SU-DHL-6 (cell line): Measurements from ENCODE around the gene ZBTB16.

Experiments
- H2AFZ ChIP-seq: fragments of 200-600 bp; sonication (generic); 2 replicates; pipeline ENCODE4 v1.6.1; 2014; ENCODE audit warnings: low read depth, mild to moderate bottlenecking, moderate library complexity, mixed read lengths, antibody characterized with exemption, low read length; ENCODE audit not compliant: severe bottlenecking
- H3F3A ChIP-seq: fragments of 200-600 bp; shearing (Covaris generic); 2 replicates; pipeline ENCODE4 v1.6.0; 2016; ENCODE audit warnings: antibody characterized with exemption, mild to moderate bottlenecking; ENCODE audit not compliant: insufficient read depth
- H3K27ac ChIP-seq: fragments of 200-600 bp; sonication (generic); 2 replicates; pipeline ENCODE4 v1.5.1; 2016; ENCODE audit warnings: low read depth, mild to moderate bottlenecking, low read length, moderate library complexity, mixed read lengths
- H3K27me3 ChIP-seq: fragments of 200-600 bp; sonication (generic), shearing (Covaris generic); 2 replicates; pipeline ENCODE4 v1.6.0; 2014; ENCODE audit warnings: mild to moderate bottlenecking, low read length
- H3K36me3 ChIP-seq: fragments of 200-600 bp; sonication (generic); 2 replicates; pipeline ENCODE4 v1.6.1; 2014; ENCODE audit warnings: mild to moderate bottlenecking, low read length, mixed read lengths
- H3K4me2 ChIP-seq: fragments of 300-600, 200-600 bp; shearing (Covaris generic), sonication (generic); 2 replicates; pipeline ENCODE4 v1.6.0; 2014; ENCODE audit warnings: low read length, low read depth, mild to moderate bottlenecking; ENCODE audit not compliant: poor library complexity, severe bottlenecking
- H3K4me3 ChIP-seq: fragments of 200-600 bp; sonication (generic); 2 replicates; pipeline ENCODE4 v1.5.1; 2014; ENCODE audit warnings: antibody characterized with exemption, low read length, mild to moderate bottlenecking, mixed read lengths; ENCODE audit not compliant: insufficient read depth, poor library complexity, severe bottlenecking
- H3K79me2 ChIP-seq: fragments of 200-600 bp; sonication (generic); 2 replicates; pipeline ENCODE4 v1.6.1; 2014; ENCODE audit warnings: mild to moderate bottlenecking, low read length, moderate library complexity; ENCODE audit not compliant: insufficient read depth
- H3K9ac ChIP-seq: fragments of 200-600 bp; sonication (generic); 2 replicates; pipeline ENCODE4 v1.7.0; 2014; ENCODE audit warnings: mild to moderate bottlenecking, low read length
- H3K9me2 ChIP-seq: fragments of 200-600 bp; sonication (generic); replicated peaks from 2 replicates; pipeline ENCODE4 v1.6.1; 2014; ENCODE audit warnings: low read length; ENCODE audit not compliant: insufficient read depth
- H3K9me3 ChIP-seq: fragments of 200-600 bp; sonication (generic); 2 replicates; pipeline ENCODE4 v1.6.1; 2014; ENCODE audit warnings: low read length, mixed read lengths; ENCODE audit not compliant: insufficient read depth
- H4K20me1 ChIP-seq: fragments of 200-600 bp; sonication (generic); 2 replicates; pipeline ENCODE4 v1.6.1; 2014; ENCODE audit warnings: low read depth, mild to moderate bottlenecking, antibody characterized with exemption, low read length, moderate library complexity, mixed read lengths
- EZH2phosphoT487 ChIP-seq: fragments of 200-600 bp; sonication (generic), shearing (Covaris generic); conservative IDR thresholded peaks from 2 replicates; pipeline ENCODE4 v1.6.1; 2018; ENCODE audit warnings: mild to moderate bottlenecking, antibody characterized with exemption, low read length, moderate library complexity, mixed read lengths
- TF ChIP-seq, protein P1 (sequence below): fragments of 200-600 bp; sonication (generic); IDR thresholded peaks from one replicate; pipeline ENCODE4 v1.5.1; 2017; ENCODE audit warnings: antibody characterized with exemption, mild to moderate bottlenecking, low read length, moderate library complexity; ENCODE audit not compliant: insufficient read depth, poor library complexity, severe bottlenecking

The ZBTB16 gene

DNA sequence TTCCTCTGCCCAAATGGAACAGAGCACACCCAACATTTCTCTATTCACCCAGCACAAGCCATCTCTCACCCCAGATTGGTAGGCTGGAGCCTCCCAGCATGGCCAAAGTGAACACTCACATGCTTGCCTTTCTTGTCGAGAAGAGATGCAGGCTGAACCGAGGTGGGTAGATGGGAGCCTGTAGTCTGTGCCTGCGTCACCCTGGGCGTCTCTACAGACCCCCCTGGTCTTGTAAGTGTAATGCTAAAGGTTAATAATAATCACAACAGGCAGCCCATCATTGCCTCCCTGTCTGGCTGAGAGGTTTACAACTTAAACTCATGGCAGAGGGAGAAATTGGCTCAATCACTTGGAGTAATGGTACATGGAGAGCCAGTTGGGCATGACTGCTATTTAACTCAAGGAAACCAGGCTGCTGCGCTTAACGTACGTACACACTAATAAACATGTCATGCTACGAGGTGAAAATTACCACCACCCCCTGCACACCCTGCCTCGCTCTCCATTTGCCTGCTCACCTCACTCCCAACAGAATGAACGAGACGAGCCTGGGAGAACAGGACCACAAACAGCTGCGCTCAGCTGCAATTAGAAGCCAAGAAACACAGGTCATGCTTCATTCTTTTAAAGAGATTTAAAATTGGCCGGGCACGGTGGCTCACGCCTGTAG lies 9.1 kb upstream of the ZBTB16 start:
- Histone ChIP-seq H3K9me3 (no peaks in the 10 kb centered on the region), H3F3A (no peaks in the 10 kb centered on the region), H4K20me1 (no peaks in the 10 kb centered on the region), H3K79me2 (no peaks in the 10 kb centered on the region), H3K4me2 (no peak overlapping the region), H3K9me2 (no peaks in the 10 kb centered on the region), H3K27me3 (no peaks in the 10 kb centered on the region), H2AFZ (no peak overlapping the region), H3K9ac (no peak overlapping the region), H3K27ac (no peak overlapping the region), H3K4me3 (no peak overlapping the region), H3K36me3 (no peaks in the 10 kb centered on the region)
- no peak for TF ChIP-seq EZH2phosphoT487
- TF ChIP-seq, protein P1, sequence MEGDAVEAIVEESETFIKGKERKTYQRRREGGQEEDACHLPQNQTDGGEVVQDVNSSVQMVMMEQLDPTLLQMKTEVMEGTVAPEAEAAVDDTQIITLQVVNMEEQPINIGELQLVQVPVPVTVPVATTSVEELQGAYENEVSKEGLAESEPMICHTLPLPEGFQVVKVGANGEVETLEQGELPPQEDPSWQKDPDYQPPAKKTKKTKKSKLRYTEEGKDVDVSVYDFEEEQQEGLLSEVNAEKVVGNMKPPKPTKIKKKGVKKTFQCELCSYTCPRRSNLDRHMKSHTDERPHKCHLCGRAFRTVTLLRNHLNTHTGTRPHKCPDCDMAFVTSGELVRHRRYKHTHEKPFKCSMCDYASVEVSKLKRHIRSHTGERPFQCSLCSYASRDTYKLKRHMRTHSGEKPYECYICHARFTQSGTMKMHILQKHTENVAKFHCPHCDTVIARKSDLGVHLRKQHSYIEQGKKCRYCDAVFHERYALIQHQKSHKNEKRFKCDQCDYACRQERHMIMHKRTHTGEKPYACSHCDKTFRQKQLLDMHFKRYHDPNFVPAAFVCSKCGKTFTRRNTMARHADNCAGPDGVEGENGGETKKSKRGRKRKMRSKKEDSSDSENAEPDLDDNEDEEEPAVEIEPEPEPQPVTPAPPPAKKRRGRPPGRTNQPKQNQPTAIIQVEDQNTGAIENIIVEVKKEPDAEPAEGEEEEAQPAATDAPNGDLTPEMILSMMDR: no peak

DNA sequence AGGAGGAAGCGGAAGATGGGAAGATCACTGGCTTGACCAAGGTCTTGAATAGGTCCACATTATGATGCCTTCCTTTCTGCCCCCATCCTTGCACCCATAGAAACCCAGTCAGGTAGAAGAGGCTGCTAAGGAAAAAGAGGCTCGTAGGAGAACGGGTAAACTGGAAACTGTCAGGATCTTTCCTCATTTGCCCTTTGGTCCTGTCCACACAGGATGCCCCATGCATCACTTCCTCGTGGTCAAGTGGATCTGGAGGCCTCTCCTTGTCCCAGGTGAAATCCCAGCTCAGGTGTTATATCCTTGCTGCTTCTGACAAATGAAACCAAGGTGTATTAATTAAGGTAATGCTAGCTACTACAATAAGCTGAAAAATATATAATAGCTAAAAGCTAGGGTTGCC lies 8.0 kb upstream of the ZBTB16 start:
- no peaks in the 10 kb centered on the region for H3K9me3 ChIP-seq
- H4K20me1 ChIP-seq: no peaks in the 10 kb centered on the region
- H3F3A ChIP-seq: no peaks in the 10 kb centered on the region
- no peaks in the 10 kb centered on the region for H3K9me2 ChIP-seq
- no peak overlapping the region for H3K9ac ChIP-seq
- no peak overlapping the region for H3K4me2 ChIP-seq
- H2AFZ ChIP-seq: no peak overlapping the region
- no peak overlapping the region for H3K27ac ChIP-seq
- TF ChIP-seq, protein P1: no peak
- no peak for TF ChIP-seq EZH2phosphoT487
- no peak overlapping the region for H3K4me3 ChIP-seq
- no peaks in the 10 kb centered on the region for H3K36me3 ChIP-seq
- no peaks in the 10 kb centered on the region for H3K27me3 ChIP-seq
- H3K79me2 ChIP-seq: no peaks in the 10 kb centered on the region

DNA sequence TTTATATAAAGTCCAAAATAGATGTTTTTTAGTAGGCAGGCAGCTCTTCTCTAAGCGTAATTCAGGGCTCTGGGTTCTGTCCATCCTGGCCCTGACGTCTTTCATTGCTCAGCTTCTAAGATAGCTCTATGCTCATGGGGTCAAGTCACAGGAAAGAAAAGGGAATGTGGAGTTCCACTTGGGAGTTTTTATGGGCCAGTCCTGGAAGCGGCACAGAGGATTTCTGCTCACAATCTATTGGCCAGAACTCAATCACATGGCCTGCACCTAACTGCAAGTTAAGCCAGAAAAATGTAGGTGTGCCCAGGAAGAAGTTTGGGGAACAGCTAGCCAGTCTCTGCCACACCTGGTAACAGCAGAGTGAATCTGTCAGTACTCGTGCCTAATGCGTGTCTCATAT lies 7.4 kb upstream of the ZBTB16 start:
- Histone ChIP-seq H3K36me3 (no peaks in the 10 kb centered on the region), H3K9me3 (no peaks in the 10 kb centered on the region), H4K20me1 (no peaks in the 10 kb centered on the region), H3K27ac (no peak overlapping the region), H3K9me2 (no peaks in the 10 kb centered on the region), H3F3A (no peaks in the 10 kb centered on the region), H3K79me2 (no peaks in the 10 kb centered on the region), H3K4me2 (no peak overlapping the region), H2AFZ (no peak overlapping the region), H3K4me3 (no peak overlapping the region), H3K9ac (no peak overlapping the region), H3K27me3 (no peaks in the 10 kb centered on the region)
- TF ChIP-seq, protein P1: no peak
- no peak for TF ChIP-seq EZH2phosphoT487
